NB4 (cell line): ENCODE measurements around the gene MSI2.

Experiments
- DNase-seq: peaks from one replicate; pipeline ENCODE4 v3.0.0; 2010; ENCODE audit warnings: low read depth
- H3K4me3 ChIP-seq: one replicate; pipeline ENCODE4 v1.5.1; 2011; ENCODE audit warnings: mild to moderate bottlenecking, low read depth, low read length, moderate library complexity
- MAX ChIP-seq: IDR thresholded peaks from 2 replicates; pipeline ENCODE4 v1.6.1; 2011; ENCODE audit warnings: low read depth, low read length
- MYC ChIP-seq: IDR thresholded peaks from 2 replicates; pipeline ENCODE4 v1.6.1; 2011; ENCODE audit warnings: low read depth, low read length
- POLR2A ChIP-seq: IDR thresholded peaks from 2 replicates; pipeline ENCODE4 v1.6.1; 2011; ENCODE audit warnings: mild to moderate bottlenecking; ENCODE audit not compliant: insufficient read length; ENCODE audit errors: extremely low read depth
- TF ChIP-seq, protein P1 (sequence below): IDR thresholded peaks from one replicate; pipeline ENCODE4 v1.5.1; 2012; ENCODE audit warnings: low read depth, low read length

MSI2 gene

GRCh38 chr17:57262557-57262956, 6.2 kb downstream of the MSI2 start:
- DNase-seq = no peak
- no peak overlapping the region for H3K4me3 ChIP-seq
- TF ChIP-seq, protein P1, sequence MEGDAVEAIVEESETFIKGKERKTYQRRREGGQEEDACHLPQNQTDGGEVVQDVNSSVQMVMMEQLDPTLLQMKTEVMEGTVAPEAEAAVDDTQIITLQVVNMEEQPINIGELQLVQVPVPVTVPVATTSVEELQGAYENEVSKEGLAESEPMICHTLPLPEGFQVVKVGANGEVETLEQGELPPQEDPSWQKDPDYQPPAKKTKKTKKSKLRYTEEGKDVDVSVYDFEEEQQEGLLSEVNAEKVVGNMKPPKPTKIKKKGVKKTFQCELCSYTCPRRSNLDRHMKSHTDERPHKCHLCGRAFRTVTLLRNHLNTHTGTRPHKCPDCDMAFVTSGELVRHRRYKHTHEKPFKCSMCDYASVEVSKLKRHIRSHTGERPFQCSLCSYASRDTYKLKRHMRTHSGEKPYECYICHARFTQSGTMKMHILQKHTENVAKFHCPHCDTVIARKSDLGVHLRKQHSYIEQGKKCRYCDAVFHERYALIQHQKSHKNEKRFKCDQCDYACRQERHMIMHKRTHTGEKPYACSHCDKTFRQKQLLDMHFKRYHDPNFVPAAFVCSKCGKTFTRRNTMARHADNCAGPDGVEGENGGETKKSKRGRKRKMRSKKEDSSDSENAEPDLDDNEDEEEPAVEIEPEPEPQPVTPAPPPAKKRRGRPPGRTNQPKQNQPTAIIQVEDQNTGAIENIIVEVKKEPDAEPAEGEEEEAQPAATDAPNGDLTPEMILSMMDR = no peak
- TF ChIP-seq MAX (no peak), POLR2A (no peak), MYC (no peak)

DNA sequence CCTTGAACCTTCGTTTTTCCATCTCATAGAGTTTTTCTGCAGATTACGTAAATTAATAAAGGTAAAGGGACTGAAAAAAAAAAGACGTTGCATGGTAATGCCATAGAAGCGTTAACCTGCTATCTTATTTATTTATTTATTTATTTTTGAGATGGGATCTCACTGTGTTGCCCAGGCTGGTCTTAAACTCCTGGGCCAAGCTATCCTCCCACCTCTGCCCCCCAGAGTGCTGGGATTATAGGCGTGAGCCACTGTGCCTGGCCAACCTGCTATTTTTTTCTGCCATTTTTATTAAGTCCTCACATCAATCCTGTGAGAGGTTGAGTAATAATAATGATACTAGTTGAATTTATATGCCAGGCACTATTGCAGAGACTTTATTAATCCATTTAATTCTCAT, 7.9 kb downstream of the MSI2 start:
- H3K4me3 ChIP-seq = no peak overlapping the region
- TF ChIP-seq, protein P1 = no peak
- no peak for TF ChIP-seq MAX
- TF ChIP-seq POLR2A = no peak
- TF ChIP-seq MYC = no peak
- DNase-seq = no peak

DNA sequence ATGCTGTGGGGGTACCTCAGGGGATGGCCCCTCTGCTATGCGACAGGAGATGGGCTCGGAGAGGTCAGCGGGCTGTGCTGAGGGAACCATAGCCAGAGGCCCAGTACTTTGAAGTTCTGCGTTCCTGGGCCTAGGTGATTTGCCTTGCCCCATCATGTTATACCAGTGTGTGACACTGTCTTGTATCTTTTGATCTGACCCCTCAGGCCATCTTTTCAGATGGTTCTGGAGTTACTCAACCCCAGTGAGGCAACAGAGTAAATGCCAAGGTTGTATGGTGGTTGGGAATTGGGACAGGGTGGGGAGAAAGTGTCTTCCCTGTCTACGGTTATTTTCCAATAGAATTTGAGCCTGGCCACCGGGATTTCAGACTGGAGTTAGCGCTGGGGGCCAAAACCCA, 8.5 kb downstream of the MSI2 start:
- H3K4me3 ChIP-seq = no peak overlapping the region
- DNase-seq = no peak
- TF ChIP-seq MYC (no peak), POLR2A (no peak), MAX (no peak)
- TF ChIP-seq, protein P1 = no peak

DNA sequence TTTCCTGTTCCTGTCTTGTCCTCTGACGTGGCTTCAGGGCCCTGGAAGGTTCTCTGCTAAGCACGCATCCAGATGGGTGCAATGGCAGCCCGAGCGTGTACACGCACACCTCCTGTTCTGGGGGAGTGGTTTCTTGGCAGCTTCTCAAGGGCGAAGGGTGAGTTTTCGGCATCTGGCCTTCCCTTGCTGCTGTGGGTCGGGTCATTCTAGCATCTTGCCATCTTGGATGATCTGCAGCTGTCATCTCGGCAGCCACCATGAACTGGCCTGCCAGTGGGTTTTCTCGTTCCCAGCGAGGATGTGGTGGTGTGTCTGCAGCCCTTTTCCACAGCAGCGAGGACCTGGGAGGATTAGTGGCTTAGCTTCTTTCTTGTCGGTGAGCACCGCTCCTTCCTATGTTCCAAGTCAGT, 10.6 kb downstream of the MSI2 start:
- TF ChIP-seq POLR2A = no peak
- TF ChIP-seq MAX = no peak
- TF ChIP-seq, protein P1 = no peak
- TF ChIP-seq MYC = no peak
- no peak for DNase-seq
- H3K4me3 ChIP-seq = no peak overlapping the region

- TF ChIP-seq MAX (no peak), MYC (no peak), POLR2A (no peak)
- TF ChIP-seq, protein P1 = no peak
- no peak overlapping the region for H3K4me3 ChIP-seq
- no peak for DNase-seq
Observed at GRCh38 chr17:57268181-57268580, 11.9 kb downstream of the MSI2 start.

DNA sequence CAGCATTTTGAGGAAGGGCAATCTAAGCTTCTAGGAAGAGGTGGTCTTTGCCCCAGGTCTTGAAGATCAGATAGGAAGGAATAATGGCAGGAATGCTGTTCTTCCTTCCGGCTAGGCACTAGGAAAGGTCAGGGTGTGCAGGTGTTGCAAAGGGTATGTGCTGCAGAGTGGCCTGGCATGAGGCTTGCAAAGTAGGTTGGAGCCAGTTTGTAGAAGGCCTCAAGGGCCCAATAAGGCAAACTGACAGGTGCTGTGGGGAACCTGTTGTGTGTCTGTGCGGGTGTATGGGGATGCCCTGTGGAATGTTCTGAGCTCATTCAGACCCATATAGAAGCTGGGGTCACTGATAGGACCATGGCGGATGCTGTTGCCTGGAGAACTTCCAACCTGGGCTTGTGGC, 12.7 kb downstream of the MSI2 start:
- no peak for DNase-seq
- H3K4me3 ChIP-seq = no peak overlapping the region
- TF ChIP-seq MAX (no peak), POLR2A (no peak), MYC (no peak)
- TF ChIP-seq, protein P1 = no peak
